H9 (cell line): ENCODE results near the gene ASB5. TPM values are rescaled to one million over a fixed set of nuclear protein-coding genes. Genes with fewer than 3 reads are reported as not detected.

Experiments
- DNase-seq: peaks from one replicate; pipeline ENCODE4 v3.0.0-alpha.2; 2017
- H2AFZ ChIP-seq: one replicate; pipeline ENCODE4 v1.6.1; 2013; ENCODE audit warnings: mild to moderate bottlenecking, low read length, control low read depth, moderate library complexity
- H2AK5ac ChIP-seq: 2 replicates; pipeline ENCODE4 v1.6.1; 2013; ENCODE audit warnings: low read length, control low read depth, mixed read lengths; ENCODE audit not compliant: insufficient read length
- H2BK120ac ChIP-seq: one replicate; pipeline ENCODE4 v1.6.1; 2013; ENCODE audit warnings: low read depth, mild to moderate bottlenecking, low read length, control low read depth, inconsistent platforms; ENCODE audit not compliant: poor library complexity, severe bottlenecking
- H2BK12ac ChIP-seq: 2 replicates; pipeline ENCODE4 v1.6.1; 2013; ENCODE audit warnings: low read length, control low read depth, mixed read lengths, low read depth; ENCODE audit not compliant: insufficient read length
- H2BK15ac ChIP-seq: 2 replicates; pipeline ENCODE4 v1.6.1; 2013; ENCODE audit warnings: low read depth, low read length, control low read depth
- H2BK20ac ChIP-seq: one replicate; pipeline ENCODE4 v1.6.1; 2013; ENCODE audit warnings: low read depth, mild to moderate bottlenecking, low read length, control low read depth, inconsistent platforms; ENCODE audit not compliant: poor library complexity, severe bottlenecking
- H2BK5ac ChIP-seq: 2 replicates; pipeline ENCODE4 v1.6.1; 2013; ENCODE audit warnings: low read length, control low read depth, mixed read lengths; ENCODE audit not compliant: insufficient read length
- H3K14ac ChIP-seq: 2 replicates; pipeline ENCODE4 v1.6.1; 2013; ENCODE audit warnings: low read length, control low read depth; ENCODE audit not compliant: insufficient read depth
- H3K18ac ChIP-seq: 2 replicates; pipeline ENCODE4 v1.6.1; 2013; ENCODE audit warnings: low read depth, mild to moderate bottlenecking, mixed read lengths, low read length, control low read depth; ENCODE audit not compliant: insufficient read length
- H3K23ac ChIP-seq: 2 replicates; pipeline ENCODE4 v1.6.1; 2013; ENCODE audit warnings: low read length, control low read depth, mixed read lengths, low read depth; ENCODE audit not compliant: insufficient read length
- H3K23me2 ChIP-seq: 2 replicates; pipeline ENCODE4 v1.6.1; 2013; ENCODE audit warnings: low read depth, mild to moderate bottlenecking, mixed read lengths, low read length, control low read depth; ENCODE audit not compliant: insufficient read length, poor library complexity, severe bottlenecking
- H3K27ac ChIP-seq: 2 replicates; pipeline ENCODE4 v1.5.1; 2013; ENCODE audit warnings: low read length, control low read depth, mixed read lengths, low read depth; ENCODE audit not compliant: insufficient read length
- H3K27me3 ChIP-seq: 2 replicates; pipeline ENCODE4 v1.6.1; 2013; ENCODE audit warnings: low read length, control low read depth, inconsistent platforms; ENCODE audit not compliant: insufficient read depth
- H3K4ac ChIP-seq: 2 replicates; pipeline ENCODE4 v1.6.1; 2013; ENCODE audit warnings: low read depth, mild to moderate bottlenecking, control low read depth, inconsistent platforms, low read length, moderate library complexity
- H3K4me1 ChIP-seq: 2 replicates; pipeline ENCODE4 v1.6.1; 2013; ENCODE audit warnings: low read length, control low read depth, inconsistent platforms; ENCODE audit not compliant: insufficient read depth
- H3K4me2 ChIP-seq: 2 replicates; pipeline ENCODE4 v1.6.1; 2013; ENCODE audit warnings: low read length, control low read depth, mixed read lengths; ENCODE audit not compliant: insufficient read length, insufficient read depth
- H3K56ac ChIP-seq: 2 replicates; pipeline ENCODE4 v1.6.1; 2013; ENCODE audit warnings: low read depth, mild to moderate bottlenecking, mixed read lengths, low read length, control low read depth; ENCODE audit not compliant: insufficient read length
- H3K79me1 ChIP-seq: 2 replicates; pipeline ENCODE4 v1.6.1; 2013; ENCODE audit warnings: low read depth, mild to moderate bottlenecking, moderate library complexity, low read length, control low read depth, inconsistent platforms; ENCODE audit not compliant: insufficient read depth, poor library complexity, severe bottlenecking
- H3K79me2 ChIP-seq: 2 replicates; pipeline ENCODE4 v1.6.1; 2013; ENCODE audit warnings: low read length, control low read depth, inconsistent platforms; ENCODE audit not compliant: insufficient read depth
- H3K9ac ChIP-seq: 2 replicates; pipeline ENCODE4 v1.6.1; 2013; ENCODE audit warnings: low read length, control low read depth, mixed read lengths; ENCODE audit not compliant: insufficient read length; ENCODE audit errors: extremely low read depth
- H3K9me3 ChIP-seq: one replicate; pipeline ENCODE4 v1.6.1; 2013; ENCODE audit warnings: low read depth, low read length, inconsistent platforms; ENCODE audit not compliant: control insufficient read depth
- H3T11ph ChIP-seq: one replicate; pipeline ENCODE4 v1.6.1; 2013; ENCODE audit warnings: mild to moderate bottlenecking, low read length, control low read depth, inconsistent platforms
- H4K20me1 ChIP-seq: one replicate; pipeline ENCODE4 v1.6.1; 2013; ENCODE audit not compliant: control insufficient read depth, insufficient read length, insufficient read depth
- H4K5ac ChIP-seq: 2 replicates; pipeline ENCODE4 v1.6.1; 2013; ENCODE audit warnings: low read depth, mild to moderate bottlenecking, mixed read lengths, low read length, control low read depth; ENCODE audit not compliant: insufficient read length
- H4K8ac ChIP-seq: replicated peaks from 2 replicates; pipeline ENCODE4 v1.6.1; 2013; ENCODE audit warnings: low read length, control low read depth, mixed read lengths, low read depth; ENCODE audit not compliant: insufficient read length
- H4K91ac ChIP-seq: 2 replicates; pipeline ENCODE4 v1.6.1; 2013; ENCODE audit warnings: low read depth, mild to moderate bottlenecking, moderate library complexity, mixed read lengths, low read length, control low read depth; ENCODE audit not compliant: insufficient read length
- H3K27ac Mint-ChIP-seq, 3 experiments: 2 replicates in 2 of 3; 3 replicates in 1 of 3; pipeline ENCODE4 v1.8.0; 2020 to 2021; ENCODE audit warnings: mixed read lengths in 3 of 3, mild to moderate bottlenecking in 1 of 3, moderate library complexity in 1 of 3
- H3K27me3 Mint-ChIP-seq: 2 replicates; pipeline ENCODE4 v1.8.0; 2021; ENCODE audit warnings: low read depth, mild to moderate bottlenecking, moderate library complexity, mixed read lengths
- H3K36me3 Mint-ChIP-seq, 3 experiments: 2 replicates in 2 of 3; 3 replicates in 1 of 3; pipeline ENCODE4 v1.8.0; 2020 to 2021; ENCODE audit warnings: low read depth in 3 of 3, mixed read lengths in 3 of 3; ENCODE audit not compliant: insufficient read depth in 1 of 3
- H3K4me1 Mint-ChIP-seq, 2 experiments: 2 replicates each; pipeline ENCODE4 v1.8.0; 2020; ENCODE audit warnings: mixed read lengths in 2 of 2
- H3K4me3 Mint-ChIP-seq, 2 experiments: 2 replicates in 1 of 2; 3 replicates in 1 of 2; pipeline ENCODE4 v1.8.0; 2020 to 2021; ENCODE audit warnings: mild to moderate bottlenecking in 2 of 2, mixed read lengths in 2 of 2, moderate library complexity in 1 of 2
- H3K9me3 Mint-ChIP-seq, 2 experiments: 2 replicates in 1 of 2; 3 replicates in 1 of 2; pipeline ENCODE4 v1.8.0; 2020; ENCODE audit warnings: mild to moderate bottlenecking in 2 of 2, mixed read lengths in 2 of 2, moderate library complexity in 1 of 2
- total RNA-seq: library from RNA; stranded (reverse); gene quantifications from 2 replicates; pipeline ENCODE4 v1.2.1, GENCODE V29; 2021
- TF ChIP-seq, protein P1 (sequence below): fragments of 200-600 bp; sonication (generic); conservative IDR thresholded peaks from 3 replicates; pipeline ENCODE4 v1.8.0; 2021; ENCODE audit warnings: antibody characterized with exemption, mild to moderate bottlenecking

The ASB5 gene
- total RNA-seq, 1 experiment from 2014 or later: not detected

DNA sequence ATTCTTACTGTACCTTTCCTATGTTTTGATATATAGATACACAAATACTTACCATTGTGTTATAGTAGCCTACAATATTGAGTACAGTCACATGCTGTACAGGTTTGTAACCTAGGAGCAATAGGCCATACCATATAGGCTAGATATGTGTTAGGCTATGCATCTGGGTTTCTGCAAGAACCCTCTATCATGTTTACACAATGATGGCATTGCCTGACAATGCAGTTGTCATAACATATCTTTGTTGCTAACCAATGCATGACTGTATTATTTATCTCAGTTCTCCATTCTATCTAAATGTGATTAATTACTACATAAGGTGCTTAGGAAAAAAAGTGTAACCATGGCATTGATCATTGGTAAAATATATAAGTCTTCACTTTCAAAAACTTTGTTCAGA is 40.8 kb upstream of the ASB5 start:
- Histone ChIP-seq H3K9me3 (no peaks in the 10 kb centered on the region), H3K79me2 (no peaks in the 10 kb centered on the region), H3K4ac (no peak overlapping the region), H3K27ac (no peak overlapping the region), H2BK15ac (no peak overlapping the region), H4K5ac (no peak overlapping the region), H3K18ac (no peak overlapping the region), H2AFZ (no peak overlapping the region), H3T11ph (no peak overlapping the region), H3K14ac (no peak overlapping the region), H4K91ac (no peak overlapping the region), H3K27me3 (peaks cover 4% of the 10 kb centered on the region; the same call in 1 of the 2 replicates), H2BK20ac (no peak overlapping the region), H2BK5ac (no peak overlapping the region), H3K4me2 (no peak overlapping the region), H3K79me1 (no peaks in the 10 kb centered on the region), H2AK5ac (no peak overlapping the region), H2BK120ac (no peak overlapping the region), H3K4me1 (no peaks in the 10 kb centered on the region), H3K23ac (no peak overlapping the region), H3K9ac (no peak overlapping the region), H4K8ac (no peak overlapping the region), H3K23me2 (no peaks in the 10 kb centered on the region), H4K20me1 (no peaks in the 10 kb centered on the region), H2BK12ac (no peak overlapping the region), H3K56ac (no peak overlapping the region)
- Mint-ChIP-seq H3K36me3 (no peaks in the 10 kb centered on the region), H3K27ac (no peak overlapping the region), H3K4me1 (no peaks in the 10 kb centered on the region), H3K9me3 (no peaks in the 10 kb centered on the region), H3K4me3 (no peak overlapping the region), H3K27me3 (peaks cover 27% of the 10 kb centered on the region)
- TF ChIP-seq, protein P1, sequence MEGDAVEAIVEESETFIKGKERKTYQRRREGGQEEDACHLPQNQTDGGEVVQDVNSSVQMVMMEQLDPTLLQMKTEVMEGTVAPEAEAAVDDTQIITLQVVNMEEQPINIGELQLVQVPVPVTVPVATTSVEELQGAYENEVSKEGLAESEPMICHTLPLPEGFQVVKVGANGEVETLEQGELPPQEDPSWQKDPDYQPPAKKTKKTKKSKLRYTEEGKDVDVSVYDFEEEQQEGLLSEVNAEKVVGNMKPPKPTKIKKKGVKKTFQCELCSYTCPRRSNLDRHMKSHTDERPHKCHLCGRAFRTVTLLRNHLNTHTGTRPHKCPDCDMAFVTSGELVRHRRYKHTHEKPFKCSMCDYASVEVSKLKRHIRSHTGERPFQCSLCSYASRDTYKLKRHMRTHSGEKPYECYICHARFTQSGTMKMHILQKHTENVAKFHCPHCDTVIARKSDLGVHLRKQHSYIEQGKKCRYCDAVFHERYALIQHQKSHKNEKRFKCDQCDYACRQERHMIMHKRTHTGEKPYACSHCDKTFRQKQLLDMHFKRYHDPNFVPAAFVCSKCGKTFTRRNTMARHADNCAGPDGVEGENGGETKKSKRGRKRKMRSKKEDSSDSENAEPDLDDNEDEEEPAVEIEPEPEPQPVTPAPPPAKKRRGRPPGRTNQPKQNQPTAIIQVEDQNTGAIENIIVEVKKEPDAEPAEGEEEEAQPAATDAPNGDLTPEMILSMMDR: no peak
- no peak for DNase-seq
